Right renal cortex interstitium (tissue), 3 donors: ENCODE measurements around the gene OR5J2. TPM values are rescaled to one million over a fixed set of nuclear protein-coding genes. Genes with fewer than 3 reads are reported as not detected.
"Not testable (repeated sequence)": the region's sequence is repeated elsewhere in the genome, so short reads cannot be mapped to it uniquely, and the experiment has no call there.

Experiments used
- DNase-seq, 3 donors: peaks; one replicate each; pipeline ENCODE4 v3.0.0-alpha.2; 2013; ENCODE audit warnings: low read depth in 3 of 3, low spot score in 2 of 3
- polyA plus RNA-seq, 3 donors: library from polyadenylated mRNA; unstranded; fragments of 120-200 nt; gene quantifications; one replicate each; pipeline ENCODE4 v1.2.1, GENCODE V29; 2013; ENCODE audit not compliant: insufficient read length in 3 of 3

The OR5J2 gene
- polyA plus RNA-seq, result not detected

GRCh38 chr11:56176318-56176717 lies at the start of gene OR5J2:
Gene OR5J2 (plus strand): TSS chr11:56176618. CDS start chr11:56176618, 0 bp downstream.
- no peak for DNase-seq

GRCh38 chr11:56140151-56140661 lies 36.2 kb upstream of the OR5J2 start, which contains the start of gene OR8J3:
Gene OR8J3 (minus strand): TSS chr11:56140201. CDS start chr11:56137718, 2,483 bp downstream.
- DNase-seq, result no peak

GRCh38 chr11:56143681-56144080 lies 32.7 kb upstream of the OR5J2 start:
- not testable (repeated sequence) for DNase-seq

- no peak for DNase-seq
Measured at GRCh38 chr11:56151376-56151775, 25.0 kb upstream of the OR5J2 start.

GRCh38 chr11:56152333-56152732 lies 24.1 kb upstream of the OR5J2 start:
- DNase-seq, result no peak

- DNase-seq, result no peak
Measured at GRCh38 chr11:56160217-56160616, 16.2 kb upstream of the OR5J2 start, which contains the start of gene OR8K5. Gene OR8K5 (minus strand): TSS chr11:56160317. CDS start chr11:56160317, 0 bp downstream.

GRCh38 chr11:56163804-56164203 lies 12.6 kb upstream of the OR5J2 start:
- no peak for DNase-seq

GRCh38 chr11:56172256-56172830 lies 4.1 kb upstream of the OR5J2 start:
- DNase-seq, result no peak

GRCh38 chr11:56183459-56183858 lies 7.0 kb downstream of the OR5J2 start:
- no peak for DNase-seq

- no peak for DNase-seq
Measured at GRCh38 chr11:56188602-56189001, 12.2 kb downstream of the OR5J2 start.

GRCh38 chr11:56196705-56197104 lies 20.3 kb downstream of the OR5J2 start:
- no peak for DNase-seq

- DNase-seq, result no peak
Measured at GRCh38 chr11:56197367-56197766, 20.9 kb downstream of the OR5J2 start.

GRCh38 chr11:56207790-56208189 lies 31.4 kb downstream of the OR5J2 start:
- DNase-seq, result no peak

GRCh38 chr11:56214537-56214936 lies 38.1 kb downstream of the OR5J2 start:
- DNase-seq, result no peak

- not testable (repeated sequence) for DNase-seq
Measured at GRCh38 chr11:56219735-56220134, 43.3 kb downstream of the OR5J2 start.

Other genes starting within 250 kb of the OR5J2 start
- gene OR5I1, start 240.2 kb upstream of the OR5J2 start, polyA plus RNA-seq, result not detected
- not detected for gene OR10AG1, start 206.7 kb upstream of the OR5J2 start, polyA plus RNA-seq
- gene OR5F1, start 182.0 kb upstream of the OR5J2 start, polyA plus RNA-seq, result not detected
- gene OR5AS1, start 149.0 kb upstream of the OR5J2 start, polyA plus RNA-seq, result under 1 TPM; 0.03 to 0.04 (median 0.03) TPM
- gene OR8I2, start 83.3 kb upstream of the OR5J2 start, polyA plus RNA-seq, result not detected
- gene OR8H2, start 72.9 kb upstream of the OR5J2 start, polyA plus RNA-seq, result under 1 TPM in 1 of 3 donors, not detected in 2; 0.04 TPM
- gene OR8H3, start 54.2 kb upstream of the OR5J2 start, polyA plus RNA-seq, result not detected
- not detected for gene OR8J3, start 36.4 kb upstream of the OR5J2 start, polyA plus RNA-seq
- not detected for gene OR8K5, start 16.3 kb upstream of the OR5J2 start, polyA plus RNA-seq
- gene OR5T2, start 57.6 kb downstream of the OR5J2 start, polyA plus RNA-seq, result not detected
- not detected for gene OR5T3, start 75.6 kb downstream of the OR5J2 start, polyA plus RNA-seq
- gene OR5T1, start 97.5 kb downstream of the OR5J2 start, polyA plus RNA-seq, result not detected
- gene OR8H1, start 115.6 kb downstream of the OR5J2 start, polyA plus RNA-seq, result not detected
- gene OR8K3, start 138.5 kb downstream of the OR5J2 start, polyA plus RNA-seq, result not detected
- gene OR8K1, start 169.4 kb downstream of the OR5J2 start, polyA plus RNA-seq, result not detected
- gene OR8J1, start 177.7 kb downstream of the OR5J2 start, polyA plus RNA-seq, result not detected
- not detected for gene OR8U1, start 199.0 kb downstream of the OR5J2 start, polyA plus RNA-seq
- gene OR5AL1, start 236.1 kb downstream of the OR5J2 start, polyA plus RNA-seq, result not detected